Measurements from ENCODE around the gene VPS36. TPM values are rescaled to one million over a fixed set of nuclear protein-coding genes. Genes with fewer than 3 reads are reported as not detected.

VPS36 gene
- total and polyA plus RNA-seq, 2 of the 13 experiments (the other 11 are each of a cell fraction or from before 2014, with no cell fraction given) = 17.2 to 22.4 TPM

DNA sequence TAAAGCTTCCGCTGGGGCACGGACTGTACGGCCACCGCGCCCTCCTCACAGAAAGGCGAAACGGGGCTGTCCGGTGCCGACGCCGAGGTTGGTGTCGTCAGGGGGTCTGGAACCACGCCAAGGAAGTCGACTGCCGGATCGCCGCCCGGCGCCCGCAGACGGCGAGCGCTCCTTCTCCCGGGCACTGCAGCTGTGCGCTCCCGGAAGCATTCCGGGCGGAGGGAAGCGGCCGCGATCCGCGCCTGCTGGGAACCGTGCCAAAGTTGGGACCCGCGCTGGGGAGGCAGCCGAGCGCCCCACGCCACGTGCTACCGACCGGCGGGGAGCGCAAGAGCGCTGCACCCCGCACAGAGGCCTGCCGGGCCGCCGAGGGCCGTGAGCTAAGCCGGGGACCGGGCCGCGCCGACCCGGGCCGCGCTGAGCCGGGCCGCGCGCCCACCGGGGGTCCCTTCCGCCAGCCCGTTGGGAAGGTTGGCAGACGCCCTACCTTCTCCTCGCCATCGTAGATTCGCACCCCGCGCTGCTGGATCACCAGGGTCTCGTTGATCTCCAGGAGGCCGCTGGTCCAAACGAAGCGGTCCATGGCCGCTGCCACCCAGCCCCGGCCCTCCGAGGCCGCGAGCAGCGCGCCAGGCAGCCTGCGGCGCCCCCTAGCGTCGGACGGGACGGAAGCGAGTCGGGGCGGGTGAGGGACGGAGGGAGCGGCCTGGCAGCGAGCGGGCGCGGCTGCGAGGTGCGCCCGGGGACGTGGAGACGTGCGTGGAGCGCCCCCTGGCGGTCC lies at the start of gene VPS36 (continued):
- TF ChIP-seq, protein P1, sequence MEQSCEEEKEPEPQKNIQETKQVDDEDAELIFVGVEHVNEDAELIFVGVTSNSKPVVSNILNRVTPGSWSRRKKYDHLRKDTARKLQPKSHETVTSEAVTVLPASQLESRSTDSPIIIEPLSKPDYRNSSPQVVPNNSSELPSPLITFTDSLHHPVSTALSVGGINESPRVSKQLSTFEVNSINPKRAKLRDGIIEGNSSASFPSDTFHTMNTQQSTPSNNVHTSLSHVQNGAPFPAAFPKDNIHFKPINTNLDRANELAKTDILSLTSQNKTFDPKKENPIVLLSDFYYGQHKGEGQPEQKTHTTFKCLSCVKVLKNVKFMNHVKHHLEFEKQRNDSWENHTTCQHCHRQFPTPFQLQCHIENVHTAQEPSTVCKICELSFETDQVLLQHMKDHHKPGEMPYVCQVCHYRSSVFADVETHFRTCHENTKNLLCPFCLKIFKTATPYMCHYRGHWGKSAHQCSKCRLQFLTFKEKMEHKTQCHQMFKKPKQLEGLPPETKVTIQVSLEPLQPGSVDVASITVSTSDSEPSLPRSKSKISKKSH (CRISPR knock-in tag; IDR thresholded peaks at IDR 0.05; ENCODE audit: borderline replicate concordance) = peak; percentile 70; the same call in 1 of the 2 replicates
- peak; percentile 64 for TF ChIP-seq SP4 (CRISPR knock-in tag; IDR thresholded peaks at IDR 0.05)
- peak; percentile 85 for TF ChIP-seq ZNF274 (CRISPR knock-in tag; IDR thresholded peaks at IDR 0.05)
- TF ChIP-seq, protein P2, sequence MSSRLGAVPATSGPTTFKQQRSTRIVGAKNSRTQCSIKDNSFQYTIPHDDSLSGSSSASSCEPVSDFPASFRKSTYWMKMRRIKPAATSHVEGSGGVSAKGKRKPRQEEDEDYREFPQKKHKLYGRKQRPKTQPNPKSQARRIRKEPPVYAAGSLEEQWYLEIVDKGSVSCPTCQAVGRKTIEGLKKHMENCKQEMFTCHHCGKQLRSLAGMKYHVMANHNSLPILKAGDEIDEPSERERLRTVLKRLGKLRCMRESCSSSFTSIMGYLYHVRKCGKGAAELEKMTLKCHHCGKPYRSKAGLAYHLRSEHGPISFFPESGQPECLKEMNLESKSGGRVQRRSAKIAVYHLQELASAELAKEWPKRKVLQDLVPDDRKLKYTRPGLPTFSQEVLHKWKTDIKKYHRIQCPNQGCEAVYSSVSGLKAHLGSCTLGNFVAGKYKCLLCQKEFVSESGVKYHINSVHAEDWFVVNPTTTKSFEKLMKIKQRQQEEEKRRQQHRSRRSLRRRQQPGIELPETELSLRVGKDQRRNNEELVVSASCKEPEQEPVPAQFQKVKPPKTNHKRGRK (CRISPR knock-in tag; IDR thresholded peaks at IDR 0.05) = no peak
- no peak for TF ChIP-seq ZNF605 (CRISPR knock-in tag; IDR thresholded peaks at IDR 0.05)
- TF ChIP-seq, protein P3, sequence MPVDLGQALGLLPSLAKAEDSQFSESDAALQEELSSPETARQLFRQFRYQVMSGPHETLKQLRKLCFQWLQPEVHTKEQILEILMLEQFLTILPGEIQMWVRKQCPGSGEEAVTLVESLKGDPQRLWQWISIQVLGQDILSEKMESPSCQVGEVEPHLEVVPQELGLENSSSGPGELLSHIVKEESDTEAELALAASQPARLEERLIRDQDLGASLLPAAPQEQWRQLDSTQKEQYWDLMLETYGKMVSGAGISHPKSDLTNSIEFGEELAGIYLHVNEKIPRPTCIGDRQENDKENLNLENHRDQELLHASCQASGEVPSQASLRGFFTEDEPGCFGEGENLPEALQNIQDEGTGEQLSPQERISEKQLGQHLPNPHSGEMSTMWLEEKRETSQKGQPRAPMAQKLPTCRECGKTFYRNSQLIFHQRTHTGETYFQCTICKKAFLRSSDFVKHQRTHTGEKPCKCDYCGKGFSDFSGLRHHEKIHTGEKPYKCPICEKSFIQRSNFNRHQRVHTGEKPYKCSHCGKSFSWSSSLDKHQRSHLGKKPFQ (CRISPR knock-in tag; IDR thresholded peaks at IDR 0.05; ENCODE audit: insufficient replicate concordance) = no peak
- no peak; the same call in 1 of the 2 replicates for TF ChIP-seq ZNF552 (CRISPR knock-in tag; IDR thresholded peaks at IDR 0.05; ENCODE audit: borderline replicate concordance)
- peak; percentile 10; the same call in 1 of the 2 replicates for TF ChIP-seq HNF4A (CRISPR knock-in tag; IDR thresholded peaks at IDR 0.05)
- TF ChIP-seq KDM5B (CRISPR knock-in tag; IDR thresholded peaks at IDR 0.05; ENCODE audit: borderline replicate concordance) = peak; percentile 87; the same call in 1 of the 2 replicates
- no peak for TF ChIP-seq ZNF282 (IDR thresholded peaks at IDR 0.05; ENCODE audit: partially characterized antibody)
- 0 out of 2 replicates have a peak, but pooled peaks have one; percentile 72 for TF ChIP-seq ZNF354B (CRISPR knock-in tag; IDR thresholded peaks at IDR 0.05)
- TF ChIP-seq EED (CRISPR knock-in tag; IDR thresholded peaks at IDR 0.05) = 0 out of 2 replicates have a peak, but pooled peaks have one; percentile 68
- no peak for TF ChIP-seq ARNT (IDR thresholded peaks at IDR 0.05)
- peak; percentile 83 for TF ChIP-seq NKX3-1 (CRISPR knock-in tag; IDR thresholded peaks at IDR 0.05)
- peak; percentile 86; the same call in 1 of the 2 replicates for TF ChIP-seq ZNF33B (CRISPR knock-in tag; IDR thresholded peaks at IDR 0.05)
- TF ChIP-seq ZNF724P (CRISPR knock-in tag; IDR thresholded peaks at IDR 0.05; ENCODE audit: borderline replicate concordance) = peak; percentile 77; the same call in 1 of the 2 replicates
- peak; percentile 86 for TF ChIP-seq RELA (CRISPR knock-in tag; IDR thresholded peaks at IDR 0.05)
- TF ChIP-seq ZNF44 (CRISPR knock-in tag; IDR thresholded peaks at IDR 0.05) = peak; percentile 73; the same call in 1 of the 2 replicates
- TF ChIP-seq, protein P4, sequence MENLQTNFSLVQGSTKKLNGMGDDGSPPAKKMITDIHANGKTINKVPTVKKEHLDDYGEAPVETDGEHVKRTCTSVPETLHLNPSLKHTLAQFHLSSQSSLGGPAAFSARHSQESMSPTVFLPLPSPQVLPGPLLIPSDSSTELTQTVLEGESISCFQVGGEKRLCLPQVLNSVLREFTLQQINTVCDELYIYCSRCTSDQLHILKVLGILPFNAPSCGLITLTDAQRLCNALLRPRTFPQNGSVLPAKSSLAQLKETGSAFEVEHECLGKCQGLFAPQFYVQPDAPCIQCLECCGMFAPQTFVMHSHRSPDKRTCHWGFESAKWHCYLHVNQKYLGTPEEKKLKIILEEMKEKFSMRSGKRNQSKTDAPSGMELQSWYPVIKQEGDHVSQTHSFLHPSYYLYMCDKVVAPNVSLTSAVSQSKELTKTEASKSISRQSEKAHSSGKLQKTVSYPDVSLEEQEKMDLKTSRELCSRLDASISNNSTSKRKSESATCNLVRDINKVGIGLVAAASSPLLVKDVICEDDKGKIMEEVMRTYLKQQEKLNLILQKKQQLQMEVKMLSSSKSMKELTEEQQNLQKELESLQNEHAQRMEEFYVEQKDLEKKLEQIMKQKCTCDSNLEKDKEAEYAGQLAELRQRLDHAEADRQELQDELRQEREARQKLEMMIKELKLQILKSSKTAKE (CRISPR knock-in tag; IDR thresholded peaks at IDR 0.05; ENCODE audit: borderline replicate concordance) = no peak

Data from HepG2 (cell line).